ENCODE measurements around the gene PAX3. TPM values are rescaled to one million over a fixed set of nuclear protein-coding genes. Genes with fewer than 3 reads are reported as not detected.

PAX3 gene
- total RNA-seq, 1 experiment from 2014 or later: not detected

DNA sequence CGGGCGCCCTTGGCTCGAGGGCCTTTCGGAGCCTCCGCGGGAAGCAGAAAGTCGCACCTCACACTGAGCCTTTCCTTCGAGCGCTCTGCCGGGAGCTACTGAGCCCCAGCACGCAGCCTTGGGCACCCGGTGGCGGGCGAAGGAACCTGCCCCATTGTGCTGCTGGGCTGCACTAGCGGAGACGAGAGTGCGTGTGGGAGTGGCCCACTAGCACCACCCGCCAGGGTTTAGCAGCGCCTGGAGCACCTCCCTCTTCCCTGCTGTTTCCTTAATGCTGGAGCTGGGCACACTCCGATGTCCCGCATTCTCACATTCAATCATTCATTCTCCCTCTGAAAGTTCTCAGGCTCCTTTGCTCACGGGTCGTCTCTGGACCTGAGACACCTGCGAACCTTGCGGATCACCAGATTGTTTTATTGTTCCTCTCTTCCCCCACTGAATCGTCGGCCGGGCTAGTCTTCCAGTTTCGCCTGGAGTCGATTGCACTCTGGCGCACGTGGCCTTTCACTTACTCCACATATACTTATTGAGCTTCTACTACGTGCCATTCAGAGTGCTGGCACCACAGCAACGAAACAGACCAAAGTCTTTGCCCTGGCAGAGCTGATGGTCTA lies 8.5 kb upstream of the PAX3 start (continued):
- TF ChIP-seq NFE2L1 (CRISPR knock-in tag; IDR thresholded peaks at IDR 0.05) (no peak), CBFB (CRISPR knock-in tag; IDR thresholded peaks at IDR 0.05; ENCODE audit: low read depth) (no peak), GRHL2 (CRISPR knock-in tag; IDR thresholded peaks at IDR 0.05; ENCODE audit: insufficient replicate concordance, severe bottlenecking) (no peak), NR2C2 (CRISPR knock-in tag; IDR thresholded peaks at IDR 0.05) (no peak), FOXK1 (CRISPR knock-in tag; IDR thresholded peaks at IDR 0.05) (no peak), ZNF121 (CRISPR knock-in tag; IDR thresholded peaks at IDR 0.05) (no peak), SOX15 (CRISPR knock-in tag; IDR thresholded peaks at IDR 0.05) (no peak), ZNF396 (CRISPR knock-in tag; IDR thresholded peaks at IDR 0.05; ENCODE audit: borderline replicate concordance) (no peak), NFATC4 (CRISPR knock-in tag; IDR thresholded peaks at IDR 0.05) (no peak), EMX1 (CRISPR knock-in tag; IDR thresholded peaks at IDR 0.05) (no peak), ETV6 (CRISPR knock-in tag; IDR thresholded peaks at IDR 0.05) (no peak), RELA (CRISPR knock-in tag; IDR thresholded peaks at IDR 0.05; ENCODE audit: borderline replicate concordance) (no peak), TCF7 (CRISPR knock-in tag; IDR thresholded peaks at IDR 0.05; ENCODE audit: low read depth) (0 out of 2 replicates have a peak, but pooled peaks have one; percentile 32), JUN (CRISPR knock-in tag; IDR thresholded peaks at IDR 0.05) (no peak), IRF2 (CRISPR knock-in tag; IDR thresholded peaks at IDR 0.05; ENCODE audit: borderline replicate concordance, low read depth) (no peak), MXD4 (CRISPR knock-in tag; IDR thresholded peaks at IDR 0.05; ENCODE audit: borderline replicate concordance) (no peak), GABPB1 (CRISPR knock-in tag; IDR thresholded peaks at IDR 0.05) (no peak), KAT7 (CRISPR knock-in tag; IDR thresholded peaks at IDR 0.05; ENCODE audit: borderline replicate concordance) (0 out of 2 replicates have a peak, but pooled peaks have one; percentile 19), GTF2I (CRISPR knock-in tag; conservative IDR thresholded peaks at IDR 0.05) (no peak)
- TF ChIP-seq, protein P1, sequence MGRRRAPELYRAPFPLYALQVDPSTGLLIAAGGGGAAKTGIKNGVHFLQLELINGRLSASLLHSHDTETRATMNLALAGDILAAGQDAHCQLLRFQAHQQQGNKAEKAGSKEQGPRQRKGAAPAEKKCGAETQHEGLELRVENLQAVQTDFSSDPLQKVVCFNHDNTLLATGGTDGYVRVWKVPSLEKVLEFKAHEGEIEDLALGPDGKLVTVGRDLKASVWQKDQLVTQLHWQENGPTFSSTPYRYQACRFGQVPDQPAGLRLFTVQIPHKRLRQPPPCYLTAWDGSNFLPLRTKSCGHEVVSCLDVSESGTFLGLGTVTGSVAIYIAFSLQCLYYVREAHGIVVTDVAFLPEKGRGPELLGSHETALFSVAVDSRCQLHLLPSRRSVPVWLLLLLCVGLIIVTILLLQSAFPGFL (CRISPR knock-in tag; IDR thresholded peaks at IDR 0.05; ENCODE audit: borderline replicate concordance): no peak
- TF ChIP-seq, protein P2, sequence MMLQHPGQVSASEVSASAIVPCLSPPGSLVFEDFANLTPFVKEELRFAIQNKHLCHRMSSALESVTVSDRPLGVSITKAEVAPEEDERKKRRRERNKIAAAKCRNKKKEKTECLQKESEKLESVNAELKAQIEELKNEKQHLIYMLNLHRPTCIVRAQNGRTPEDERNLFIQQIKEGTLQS (CRISPR knock-in tag; conservative IDR thresholded peaks at IDR 0.05): no peak
- TF ChIP-seq, protein P3, sequence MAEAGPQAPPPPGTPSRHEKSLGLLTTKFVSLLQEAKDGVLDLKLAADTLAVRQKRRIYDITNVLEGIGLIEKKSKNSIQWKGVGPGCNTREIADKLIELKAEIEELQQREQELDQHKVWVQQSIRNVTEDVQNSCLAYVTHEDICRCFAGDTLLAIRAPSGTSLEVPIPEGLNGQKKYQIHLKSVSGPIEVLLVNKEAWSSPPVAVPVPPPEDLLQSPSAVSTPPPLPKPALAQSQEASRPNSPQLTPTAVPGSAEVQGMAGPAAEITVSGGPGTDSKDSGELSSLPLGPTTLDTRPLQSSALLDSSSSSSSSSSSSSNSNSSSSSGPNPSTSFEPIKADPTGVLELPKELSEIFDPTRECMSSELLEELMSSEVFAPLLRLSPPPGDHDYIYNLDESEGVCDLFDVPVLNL (CRISPR knock-in tag; IDR thresholded peaks at IDR 0.05; ENCODE audit: borderline replicate concordance, low read depth): no peak
- TF ChIP-seq, protein P4, sequence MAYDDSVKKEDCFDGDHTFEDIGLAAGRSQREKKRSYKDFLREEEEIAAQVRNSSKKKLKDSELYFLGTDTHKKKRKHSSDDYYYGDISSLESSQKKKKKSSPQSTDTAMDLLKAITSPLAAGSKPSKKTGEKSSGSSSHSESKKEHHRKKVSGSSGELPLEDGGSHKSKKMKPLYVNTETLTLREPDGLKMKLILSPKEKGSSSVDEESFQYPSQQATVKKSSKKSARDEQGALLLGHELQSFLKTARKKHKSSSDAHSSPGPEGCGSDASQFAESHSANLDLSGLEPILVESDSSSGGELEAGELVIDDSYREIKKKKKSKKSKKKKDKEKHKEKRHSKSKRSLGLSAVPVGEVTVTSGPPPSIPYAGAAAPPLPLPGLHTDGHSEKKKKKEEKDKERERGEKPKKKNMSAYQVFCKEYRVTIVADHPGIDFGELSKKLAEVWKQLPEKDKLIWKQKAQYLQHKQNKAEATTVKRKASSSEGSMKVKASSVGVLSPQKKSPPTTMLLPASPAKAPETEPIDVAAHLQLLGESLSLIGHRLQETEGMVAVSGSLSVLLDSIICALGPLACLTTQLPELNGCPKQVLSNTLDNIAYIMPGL (CRISPR knock-in tag; IDR thresholded peaks at IDR 0.05): no peak
- TF ChIP-seq, protein P5, sequence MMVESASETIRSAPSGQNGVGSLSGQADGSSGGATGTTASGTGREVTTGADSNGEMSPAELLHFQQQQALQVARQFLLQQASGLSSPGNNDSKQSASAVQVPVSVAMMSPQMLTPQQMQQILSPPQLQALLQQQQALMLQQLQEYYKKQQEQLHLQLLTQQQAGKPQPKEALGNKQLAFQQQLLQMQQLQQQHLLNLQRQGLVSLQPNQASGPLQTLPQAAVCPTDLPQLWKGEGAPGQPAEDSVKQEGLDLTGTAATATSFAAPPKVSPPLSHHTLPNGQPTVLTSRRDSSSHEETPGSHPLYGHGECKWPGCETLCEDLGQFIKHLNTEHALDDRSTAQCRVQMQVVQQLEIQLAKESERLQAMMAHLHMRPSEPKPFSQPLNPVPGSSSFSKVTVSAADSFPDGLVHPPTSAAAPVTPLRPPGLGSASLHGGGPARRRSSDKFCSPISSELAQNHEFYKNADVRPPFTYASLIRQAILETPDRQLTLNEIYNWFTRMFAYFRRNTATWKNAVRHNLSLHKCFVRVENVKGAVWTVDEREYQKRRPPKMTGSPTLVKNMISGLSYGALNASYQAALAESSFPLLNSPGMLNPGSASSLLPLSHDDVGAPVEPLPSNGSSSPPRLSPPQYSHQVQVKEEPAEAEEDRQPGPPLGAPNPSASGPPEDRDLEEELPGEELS (CRISPR knock-in tag; IDR thresholded peaks at IDR 0.05): no peak
- TF ChIP-seq, protein P6, sequence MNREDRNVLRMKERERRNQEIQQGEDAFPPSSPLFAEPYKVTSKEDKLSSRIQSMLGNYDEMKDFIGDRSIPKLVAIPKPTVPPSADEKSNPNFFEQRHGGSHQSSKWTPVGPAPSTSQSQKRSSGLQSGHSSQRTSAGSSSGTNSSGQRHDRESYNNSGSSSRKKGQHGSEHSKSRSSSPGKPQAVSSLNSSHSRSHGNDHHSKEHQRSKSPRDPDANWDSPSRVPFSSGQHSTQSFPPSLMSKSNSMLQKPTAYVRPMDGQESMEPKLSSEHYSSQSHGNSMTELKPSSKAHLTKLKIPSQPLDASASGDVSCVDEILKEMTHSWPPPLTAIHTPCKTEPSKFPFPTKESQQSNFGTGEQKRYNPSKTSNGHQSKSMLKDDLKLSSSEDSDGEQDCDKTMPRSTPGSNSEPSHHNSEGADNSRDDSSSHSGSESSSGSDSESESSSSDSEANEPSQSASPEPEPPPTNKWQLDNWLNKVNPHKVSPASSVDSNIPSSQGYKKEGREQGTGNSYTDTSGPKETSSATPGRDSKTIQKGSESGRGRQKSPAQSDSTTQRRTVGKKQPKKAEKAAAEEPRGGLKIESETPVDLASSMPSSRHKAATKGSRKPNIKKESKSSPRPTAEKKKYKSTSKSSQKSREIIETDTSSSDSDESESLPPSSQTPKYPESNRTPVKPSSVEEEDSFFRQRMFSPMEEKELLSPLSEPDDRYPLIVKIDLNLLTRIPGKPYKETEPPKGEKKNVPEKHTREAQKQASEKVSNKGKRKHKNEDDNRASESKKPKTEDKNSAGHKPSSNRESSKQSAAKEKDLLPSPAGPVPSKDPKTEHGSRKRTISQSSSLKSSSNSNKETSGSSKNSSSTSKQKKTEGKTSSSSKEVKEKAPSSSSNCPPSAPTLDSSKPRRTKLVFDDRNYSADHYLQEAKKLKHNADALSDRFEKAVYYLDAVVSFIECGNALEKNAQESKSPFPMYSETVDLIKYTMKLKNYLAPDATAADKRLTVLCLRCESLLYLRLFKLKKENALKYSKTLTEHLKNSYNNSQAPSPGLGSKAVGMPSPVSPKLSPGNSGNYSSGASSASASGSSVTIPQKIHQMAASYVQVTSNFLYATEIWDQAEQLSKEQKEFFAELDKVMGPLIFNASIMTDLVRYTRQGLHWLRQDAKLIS (CRISPR knock-in tag; IDR thresholded peaks at IDR 0.05; ENCODE audit: borderline replicate concordance): no peak
- TF ChIP-seq, protein P7, sequence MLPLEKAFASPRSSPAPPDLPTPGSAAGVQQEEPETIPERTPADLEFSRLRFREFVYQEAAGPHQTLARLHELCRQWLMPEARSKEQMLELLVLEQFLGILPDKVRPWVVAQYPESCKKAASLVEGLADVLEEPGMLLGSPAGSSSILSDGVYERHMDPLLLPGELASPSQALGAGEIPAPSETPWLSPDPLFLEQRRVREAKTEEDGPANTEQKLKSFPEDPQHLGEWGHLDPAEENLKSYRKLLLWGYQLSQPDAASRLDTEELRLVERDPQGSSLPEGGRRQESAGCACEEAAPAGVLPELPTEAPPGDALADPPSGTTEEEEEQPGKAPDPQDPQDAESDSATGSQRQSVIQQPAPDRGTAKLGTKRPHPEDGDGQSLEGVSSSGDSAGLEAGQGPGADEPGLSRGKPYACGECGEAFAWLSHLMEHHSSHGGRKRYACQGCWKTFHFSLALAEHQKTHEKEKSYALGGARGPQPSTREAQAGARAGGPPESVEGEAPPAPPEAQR (CRISPR knock-in tag; IDR thresholded peaks at IDR 0.05): no peak
- TF ChIP-seq, protein P8, sequence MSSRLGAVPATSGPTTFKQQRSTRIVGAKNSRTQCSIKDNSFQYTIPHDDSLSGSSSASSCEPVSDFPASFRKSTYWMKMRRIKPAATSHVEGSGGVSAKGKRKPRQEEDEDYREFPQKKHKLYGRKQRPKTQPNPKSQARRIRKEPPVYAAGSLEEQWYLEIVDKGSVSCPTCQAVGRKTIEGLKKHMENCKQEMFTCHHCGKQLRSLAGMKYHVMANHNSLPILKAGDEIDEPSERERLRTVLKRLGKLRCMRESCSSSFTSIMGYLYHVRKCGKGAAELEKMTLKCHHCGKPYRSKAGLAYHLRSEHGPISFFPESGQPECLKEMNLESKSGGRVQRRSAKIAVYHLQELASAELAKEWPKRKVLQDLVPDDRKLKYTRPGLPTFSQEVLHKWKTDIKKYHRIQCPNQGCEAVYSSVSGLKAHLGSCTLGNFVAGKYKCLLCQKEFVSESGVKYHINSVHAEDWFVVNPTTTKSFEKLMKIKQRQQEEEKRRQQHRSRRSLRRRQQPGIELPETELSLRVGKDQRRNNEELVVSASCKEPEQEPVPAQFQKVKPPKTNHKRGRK (CRISPR knock-in tag; IDR thresholded peaks at IDR 0.05; ENCODE audit: borderline replicate concordance): no peak

Data from WTC11 (cell line).